Measurements from ENCODE around the gene TRIM22.
"Not testable (repeated sequence)": the region's sequence is repeated elsewhere in the genome, so short reads cannot be mapped to it uniquely, and the experiment has no call there.

Gene TRIM22

DNA sequence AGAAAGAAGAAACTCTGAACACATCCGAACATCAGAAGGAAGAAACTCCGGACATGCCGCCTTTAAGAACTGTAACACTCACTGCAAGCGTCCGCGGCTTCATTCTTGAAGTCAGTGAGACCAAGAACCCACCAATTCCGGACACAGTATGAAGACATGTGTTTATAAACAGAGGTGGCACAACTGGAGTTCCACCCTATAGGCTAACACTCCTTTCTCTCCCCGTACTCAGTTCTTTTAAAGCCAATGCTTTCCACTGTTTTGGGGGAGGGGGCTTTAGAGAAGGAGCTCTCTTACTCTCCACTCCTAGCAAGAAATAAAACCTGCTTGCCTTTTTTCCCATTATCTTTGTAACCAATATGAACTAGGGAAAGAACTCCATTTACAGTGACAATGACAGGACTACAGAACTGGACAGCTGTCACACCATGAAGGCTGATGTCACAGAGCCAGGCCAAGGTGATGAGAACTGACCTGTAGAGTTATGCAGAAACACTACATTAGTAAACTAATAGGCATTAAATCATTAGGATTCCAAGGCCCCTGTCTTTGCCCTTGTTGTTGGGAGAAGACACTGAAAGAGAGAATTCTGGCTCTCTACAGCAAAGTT lies 5.4 kb upstream of the TRIM22 start:
- TF ChIP-seq, protein P1, sequence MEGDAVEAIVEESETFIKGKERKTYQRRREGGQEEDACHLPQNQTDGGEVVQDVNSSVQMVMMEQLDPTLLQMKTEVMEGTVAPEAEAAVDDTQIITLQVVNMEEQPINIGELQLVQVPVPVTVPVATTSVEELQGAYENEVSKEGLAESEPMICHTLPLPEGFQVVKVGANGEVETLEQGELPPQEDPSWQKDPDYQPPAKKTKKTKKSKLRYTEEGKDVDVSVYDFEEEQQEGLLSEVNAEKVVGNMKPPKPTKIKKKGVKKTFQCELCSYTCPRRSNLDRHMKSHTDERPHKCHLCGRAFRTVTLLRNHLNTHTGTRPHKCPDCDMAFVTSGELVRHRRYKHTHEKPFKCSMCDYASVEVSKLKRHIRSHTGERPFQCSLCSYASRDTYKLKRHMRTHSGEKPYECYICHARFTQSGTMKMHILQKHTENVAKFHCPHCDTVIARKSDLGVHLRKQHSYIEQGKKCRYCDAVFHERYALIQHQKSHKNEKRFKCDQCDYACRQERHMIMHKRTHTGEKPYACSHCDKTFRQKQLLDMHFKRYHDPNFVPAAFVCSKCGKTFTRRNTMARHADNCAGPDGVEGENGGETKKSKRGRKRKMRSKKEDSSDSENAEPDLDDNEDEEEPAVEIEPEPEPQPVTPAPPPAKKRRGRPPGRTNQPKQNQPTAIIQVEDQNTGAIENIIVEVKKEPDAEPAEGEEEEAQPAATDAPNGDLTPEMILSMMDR (IDR thresholded peaks at IDR 0.05; ENCODE audit: low read depth, low read length, missing control alignments), result no peak
- peak overlapping the region; percentile 49 for H3K4me3 ChIP-seq (replicated peaks; ENCODE audit: low read depth, low read length)
- no peak for DNase-seq (ENCODE audit: extremely low read depth, low read depth)

DNA sequence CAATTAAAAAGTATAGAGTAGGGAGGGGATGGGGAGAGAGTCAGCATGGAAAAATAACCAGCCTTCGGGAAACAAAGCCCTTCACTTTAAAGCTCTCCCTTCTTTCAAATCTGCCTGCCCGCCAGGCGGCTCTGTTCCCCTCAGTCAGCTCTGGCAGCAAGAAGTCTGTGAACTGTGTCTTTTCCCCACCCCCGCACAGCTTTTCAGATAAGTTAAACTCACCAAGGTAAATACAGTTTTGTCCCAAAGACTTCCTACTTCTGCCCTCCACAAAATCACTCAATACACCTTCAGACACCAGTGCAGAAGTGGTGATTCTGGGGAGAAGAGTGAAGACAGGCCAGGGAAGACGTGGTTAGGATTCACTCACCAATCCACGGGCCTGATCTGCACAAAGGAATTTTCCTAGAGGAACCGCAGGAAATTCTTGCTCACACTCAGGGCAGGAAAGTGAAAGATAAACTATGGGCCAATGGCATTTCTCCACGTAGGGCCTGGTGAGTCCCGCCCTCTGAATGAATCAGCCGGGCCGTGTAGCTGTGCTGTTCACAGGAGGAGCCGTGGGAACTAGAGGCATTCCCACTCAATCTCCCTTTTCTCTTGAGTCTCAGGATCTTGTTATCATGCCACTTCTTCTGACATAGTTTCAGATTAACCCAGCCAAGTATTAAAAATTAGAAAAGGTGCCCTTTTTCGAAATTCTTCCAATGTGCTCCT lies 4.8 kb upstream of the TRIM22 start, which contains the start of gene TRIM5:
Gene TRIM5, minus strand, starts transcription at position 429 of the 717 bp plus-strand sequence. CDS start 4,897 bp downstream, outside the sequence.
- peak; percentile 93 for DNase-seq (ENCODE audit: extremely low read depth, low read depth)
- H3K4me3 ChIP-seq (replicated peaks; ENCODE audit: low read depth, low read length), result peak within 1 kb of the TSS; percentile 49
- TF ChIP-seq, protein P1 (IDR thresholded peaks at IDR 0.05; ENCODE audit: low read depth, low read length, missing control alignments), result peak; percentile 68

DNA sequence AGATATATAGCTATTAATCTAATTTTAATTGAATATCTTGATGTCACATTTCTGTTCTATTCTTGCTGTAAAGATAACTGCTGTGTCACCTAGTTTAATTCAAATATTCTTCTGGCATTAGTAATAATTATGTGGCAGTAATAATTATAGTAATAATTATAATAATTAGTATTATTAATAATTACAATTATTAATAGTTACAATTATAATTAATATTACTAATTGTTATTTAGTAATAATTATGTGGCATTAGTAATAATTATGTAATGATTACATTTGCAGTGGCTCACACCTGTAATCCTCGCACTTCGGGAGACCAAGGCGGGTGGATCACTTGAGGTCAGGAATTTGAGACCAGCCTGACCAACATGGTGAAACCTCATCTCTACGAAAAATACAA lies 3.2 kb upstream of the TRIM22 start:
- TF ChIP-seq, protein P1 (IDR thresholded peaks at IDR 0.05; ENCODE audit: low read depth, low read length, missing control alignments), result no peak
- DNase-seq (ENCODE audit: extremely low read depth, low read depth), result no peak
- H3K4me3 ChIP-seq (replicated peaks; ENCODE audit: low read depth, low read length), result no peak overlapping the region

DNA sequence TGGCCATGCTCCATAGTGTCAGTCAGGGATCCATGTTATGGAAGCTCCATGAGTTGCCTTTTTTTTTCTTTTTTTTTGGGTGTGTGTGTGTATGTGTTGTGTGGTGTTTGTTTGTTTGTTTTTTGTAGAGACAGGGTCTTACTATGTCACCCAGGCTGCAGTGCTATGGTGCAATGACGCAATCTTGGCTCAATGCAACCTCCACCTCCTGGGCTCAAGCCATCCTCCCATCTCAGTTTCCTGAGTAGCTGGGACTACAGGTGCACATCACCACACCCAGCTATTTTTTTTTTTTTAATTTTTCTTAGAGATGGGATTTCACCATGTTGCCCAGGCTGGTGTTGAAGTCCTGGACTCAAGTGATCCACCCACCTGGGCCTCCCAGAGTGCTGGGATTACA lies 1.1 kb upstream of the TRIM22 start:
- TF ChIP-seq, protein P1 (IDR thresholded peaks at IDR 0.05; ENCODE audit: low read depth, low read length, missing control alignments), result no peak
- no peak for DNase-seq (ENCODE audit: extremely low read depth, low read depth)
- no peak overlapping the region for H3K4me3 ChIP-seq (replicated peaks; ENCODE audit: low read depth, low read length)

DNA sequence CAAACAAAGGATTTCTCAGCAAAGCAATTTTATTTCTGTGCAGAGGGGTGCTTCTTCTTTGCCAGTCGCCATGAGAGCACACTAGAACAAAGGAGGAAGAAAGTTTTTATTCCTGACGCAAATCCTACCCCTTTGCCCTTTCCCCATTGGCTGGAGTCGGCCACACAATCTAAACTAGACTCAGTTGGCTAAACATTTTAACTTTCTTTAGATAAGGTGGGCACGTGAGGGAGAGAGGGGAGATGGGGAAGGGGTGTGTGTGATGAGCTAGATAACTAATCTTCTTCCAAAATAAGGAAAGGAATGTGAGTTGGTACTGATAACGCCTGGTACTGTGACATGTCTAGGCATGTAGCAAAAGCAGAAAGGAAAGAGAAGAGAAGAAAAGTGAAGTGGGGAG lies 626 bp downstream of the TRIM22 start:
- peak overlapping the region; percentile 34 for H3K4me3 ChIP-seq (replicated peaks; ENCODE audit: low read depth, low read length)
- TF ChIP-seq, protein P1 (IDR thresholded peaks at IDR 0.05; ENCODE audit: low read depth, low read length, missing control alignments), result no peak

DNA sequence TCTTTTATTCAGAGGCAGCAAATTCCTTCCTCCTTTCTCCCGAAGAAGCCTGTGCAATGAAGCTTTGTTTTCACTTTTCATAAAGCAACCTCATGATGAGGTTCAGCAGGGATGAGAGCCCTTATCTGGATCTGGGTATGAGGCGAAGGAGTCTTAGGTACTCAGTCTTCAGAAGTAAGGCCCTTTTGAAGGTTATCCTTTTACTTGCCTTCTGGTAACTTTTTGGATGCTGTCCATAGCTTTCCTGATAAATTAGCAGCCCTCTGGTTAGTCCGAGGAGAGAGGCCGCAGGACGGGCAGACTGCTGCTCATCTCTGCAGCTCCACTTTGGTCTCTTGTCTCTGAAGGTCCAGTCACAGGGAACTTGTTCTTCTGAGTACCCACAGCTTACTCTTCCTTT lies 1.1 kb downstream of the TRIM22 start:
- peak overlapping the region; percentile 34 for H3K4me3 ChIP-seq (replicated peaks; ENCODE audit: low read depth, low read length)
- TF ChIP-seq, protein P1 (IDR thresholded peaks at IDR 0.05; ENCODE audit: low read depth, low read length, missing control alignments), result no peak
- no peak for DNase-seq (ENCODE audit: extremely low read depth, low read depth)

More for the DNA sequence above, 626 bp downstream of the TRIM22 start:
- no peak for DNase-seq (ENCODE audit: extremely low read depth, low read depth)

DNA sequence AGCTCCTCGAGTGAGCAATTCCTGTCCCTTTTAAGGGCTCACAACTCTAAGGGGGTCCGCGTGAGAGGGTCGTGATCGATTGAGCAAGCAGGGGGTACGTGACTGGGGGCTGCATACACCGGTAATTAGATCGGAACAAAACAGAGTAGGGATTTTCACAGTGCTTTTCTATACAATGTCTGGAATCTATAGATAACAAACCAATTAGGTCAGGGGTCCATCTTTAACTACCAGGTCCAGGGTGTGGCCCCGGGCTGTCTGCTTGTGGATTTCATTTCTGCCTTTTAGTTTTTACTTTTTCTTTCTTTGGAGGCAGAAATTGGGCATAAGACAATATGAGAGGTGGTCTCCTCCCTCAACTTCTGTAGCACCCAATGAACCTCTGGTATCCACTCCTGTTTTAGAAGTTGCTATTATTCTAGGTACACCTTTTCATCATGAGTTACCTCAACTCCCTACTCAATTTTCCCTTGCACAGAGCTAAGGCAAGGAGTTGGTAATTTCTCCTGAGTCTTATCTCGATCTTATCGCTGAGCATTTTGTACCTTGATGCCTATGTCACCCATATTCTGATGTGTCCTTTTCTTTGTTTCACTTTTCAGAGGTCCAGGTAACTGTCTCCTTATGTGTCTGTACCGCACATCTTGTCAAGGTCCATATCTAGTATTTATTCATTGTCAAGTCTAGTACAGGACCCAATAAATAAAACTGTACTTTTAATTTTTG lies 1.8 kb downstream of the TRIM22 start:
- DNase-seq (ENCODE audit: extremely low read depth, low read depth); H3K4me3 ChIP-seq (replicated peaks; ENCODE audit: low read depth, low read length): not testable (repeated sequence)
